Gastrocnemius medialis (tissue), 4 donors: ENCODE data around the gene KRT4. TPM values are rescaled to one million over a fixed set of nuclear protein-coding genes. Genes with fewer than 3 reads are reported as not detected.

Experiments
- ATAC-seq, 2 donors: fragments of 150-250 bp; one replicate each; pipeline ENCODE4 v1.9.1; 2016
- DNase-seq, 2 donors: peaks; one replicate each; pipeline ENCODE4 v3.0.0-alpha.2; 2019
- H3K27ac ChIP-seq, 4 donors: fragments of 200-600 bp; sonication (generic); 1 replicate in 1 of 4; 2 replicates in 3 of 4; pipeline ENCODE4 v1.5.1; 2016 to 2018; ENCODE audit warnings: mild to moderate bottlenecking in 2 of 4, moderate library complexity in 1 of 4
- H3K27me3 ChIP-seq, 3 donors: fragments of 200-600 bp; sonication (generic) in 2 of 3; 1 replicate in 1 of 3; 2 replicates in 2 of 3; pipeline versions ENCODE4 v1.5.1 to v1.6.0; 2016 to 2019; ENCODE audit warnings: mild to moderate bottlenecking in 1 of 3, moderate library complexity in 1 of 3
- H3K36me3 ChIP-seq, 2 donors: fragments of 200-600 bp; sonication (generic) in 1 of 2; one replicate each; pipeline ENCODE4 v1.5.1; 2017 to 2018
- H3K4me1 ChIP-seq, 2 donors: fragments of 200-600 bp; sonication (generic) in 1 of 2; one replicate each; pipeline ENCODE4 v1.5.1; 2016 to 2017; ENCODE audit warnings: mild to moderate bottlenecking in 2 of 2
- H3K4me3 ChIP-seq, 4 donors: fragments of 200-600 bp; sonication (generic) in 3 of 4; 1 replicate in 1 of 4; 2 replicates in 3 of 4; pipeline ENCODE4 v1.5.1; 2016 to 2019; ENCODE audit warnings: mild to moderate bottlenecking in 2 of 4
- H3K9me3 ChIP-seq, 3 donors: fragments of 200-600 bp; sonication (generic) in 2 of 3; 1 replicate in 1 of 3; 2 replicates in 2 of 3; pipeline ENCODE4 v1.5.1; 2016 to 2019
- POLR2A ChIP-seq, 2 donors: fragments of 450-650 bp; IDR thresholded peaks; one replicate each; pipeline ENCODE4 v1.6.1; 2017; ENCODE audit warnings: antibody characterized with exemption in 2 of 2, mild to moderate bottlenecking in 2 of 2, moderate library complexity in 2 of 2
- in situ Hi-C, 4 donors: fragments of 200-750 bp; cut with MboI; loops; one replicate each; pipeline versions ENCODE4 v1.15.0 to v1.8.0; 2017; ENCODE audit warnings: low sequenced_read_pairs in 4 of 4
- intact Hi-C: fragments of 100-400 bp; cut with DNase I; formaldehyde crosslinking; loops from one replicate; pipeline ENCODE4 v1.15.1; 2023; ENCODE audit warnings: low total_unique reads
- total RNA-seq, 4 donors: library from RNA; depleted of rRNA; stranded (reverse); fragments of >200 nt; gene quantifications; one replicate each; pipeline versions ENCODE4 v1.1.0 to v1.2.3, GENCODE V29; 2016
- TF ChIP-seq, protein P1 (sequence below), 5 experiments: fragments of 450-650 bp in 3 of 5; fragments of 200-600 bp in 2 of 5; sonication (generic) in 2 of 5; IDR thresholded peaks in 4 of 5; conservative IDR thresholded peaks in 1 of 5; 1 replicate in 4 of 5; 2 replicates in 1 of 5; pipeline ENCODE4 v1.5.1; 2016 to 2019; ENCODE audit warnings: antibody characterized with exemption in 5 of 5, mild to moderate bottlenecking in 3 of 5, moderate library complexity in 3 of 5

KRT4 gene
- total RNA-seq, 4 donors from 2014 or later: not detected

DNA sequence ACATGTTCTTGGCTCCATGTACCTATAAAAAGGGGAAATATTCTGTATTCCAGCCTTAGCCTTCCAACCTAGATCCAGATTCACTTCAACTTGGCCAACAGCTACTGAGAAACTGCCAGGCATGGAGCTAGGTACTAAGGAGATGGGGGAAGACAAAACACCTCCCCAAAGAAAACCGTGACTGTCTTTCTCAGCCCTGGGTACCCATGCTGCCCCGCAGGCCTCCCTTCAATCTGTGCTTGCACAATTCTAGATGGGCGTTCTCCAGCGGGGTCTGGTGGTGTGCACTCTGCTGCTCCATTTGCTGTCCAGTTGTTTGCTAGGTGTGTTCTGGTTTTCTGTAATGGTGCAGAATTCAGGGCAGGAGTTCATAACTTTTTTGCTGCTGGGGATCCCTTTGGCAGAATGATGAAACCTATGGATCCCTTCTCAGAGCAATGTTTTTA lies 817 bp upstream of the KRT4 start:
- Histone ChIP-seq H3K36me3 (no peaks in the 10 kb centered on the region), H3K4me1 (no peaks in the 10 kb centered on the region), H3K4me3 (no peak overlapping the region), H3K27ac (no peak overlapping the region), H3K9me3 (no peaks in the 10 kb centered on the region), H3K27me3 (peaks cover 0 to 18% (median 0%) of the 10 kb centered on the region in 3 donors)
- TF ChIP-seq, protein P1, sequence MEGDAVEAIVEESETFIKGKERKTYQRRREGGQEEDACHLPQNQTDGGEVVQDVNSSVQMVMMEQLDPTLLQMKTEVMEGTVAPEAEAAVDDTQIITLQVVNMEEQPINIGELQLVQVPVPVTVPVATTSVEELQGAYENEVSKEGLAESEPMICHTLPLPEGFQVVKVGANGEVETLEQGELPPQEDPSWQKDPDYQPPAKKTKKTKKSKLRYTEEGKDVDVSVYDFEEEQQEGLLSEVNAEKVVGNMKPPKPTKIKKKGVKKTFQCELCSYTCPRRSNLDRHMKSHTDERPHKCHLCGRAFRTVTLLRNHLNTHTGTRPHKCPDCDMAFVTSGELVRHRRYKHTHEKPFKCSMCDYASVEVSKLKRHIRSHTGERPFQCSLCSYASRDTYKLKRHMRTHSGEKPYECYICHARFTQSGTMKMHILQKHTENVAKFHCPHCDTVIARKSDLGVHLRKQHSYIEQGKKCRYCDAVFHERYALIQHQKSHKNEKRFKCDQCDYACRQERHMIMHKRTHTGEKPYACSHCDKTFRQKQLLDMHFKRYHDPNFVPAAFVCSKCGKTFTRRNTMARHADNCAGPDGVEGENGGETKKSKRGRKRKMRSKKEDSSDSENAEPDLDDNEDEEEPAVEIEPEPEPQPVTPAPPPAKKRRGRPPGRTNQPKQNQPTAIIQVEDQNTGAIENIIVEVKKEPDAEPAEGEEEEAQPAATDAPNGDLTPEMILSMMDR (IDR thresholded peaks at IDR 0.05 in 4 of 5, conservative IDR thresholded peaks at IDR 0.05 in 1 of 5): no peak
- no peak for TF ChIP-seq POLR2A (IDR thresholded peaks at IDR 0.05)
- no peak for DNase-seq
- intact Hi-C loops: no loop called here
- in situ Hi-C loops: no loop called here
- no peak for ATAC-seq

DNA sequence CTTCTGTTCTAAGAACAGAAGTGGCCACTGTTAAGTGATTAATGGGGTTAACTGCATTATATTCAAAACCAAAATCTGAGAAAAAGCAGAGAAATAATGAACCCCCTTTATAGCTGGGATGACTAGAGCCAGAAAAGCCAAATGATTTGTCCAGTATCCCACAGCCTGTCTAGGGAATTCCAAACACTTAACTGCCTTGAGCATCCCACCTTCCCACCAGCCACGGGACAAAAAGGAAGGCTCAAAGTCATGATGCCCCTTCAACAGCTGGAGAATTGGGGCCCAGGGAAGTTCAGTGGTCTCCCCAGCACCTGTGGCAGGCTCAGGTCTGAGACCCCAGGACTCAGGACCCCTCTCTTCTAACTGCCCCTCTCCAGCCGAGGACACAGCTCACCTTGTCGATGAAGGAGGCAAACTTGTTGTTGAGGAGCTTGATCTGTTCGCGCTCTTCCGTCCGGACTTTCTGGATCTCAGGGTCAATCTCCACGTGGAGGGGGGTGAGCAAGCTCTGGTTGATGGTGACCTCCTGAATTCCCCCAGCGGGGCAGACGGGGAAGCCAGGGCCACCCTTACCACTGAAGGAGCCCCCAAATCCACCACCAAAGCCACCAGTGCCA lies 605 bp downstream of the KRT4 start:
- no peaks in the 10 kb centered on the region for H3K9me3 ChIP-seq
- DNase-seq (no peak), ATAC-seq (no peak)
- H3K4me3 ChIP-seq: no peak overlapping the region
- peaks cover 0 to 10% (median 0%) of the 10 kb centered on the region in 3 donors for H3K27me3 ChIP-seq
- no peaks in the 10 kb centered on the region for H3K4me1 ChIP-seq
- no peaks in the 10 kb centered on the region for H3K36me3 ChIP-seq
- intact Hi-C loops: no loop called here
- no peak overlapping the region for H3K27ac ChIP-seq
- in situ Hi-C loops: no loop called here
- TF ChIP-seq, protein P1 (IDR thresholded peaks at IDR 0.05 in 4 of 5, conservative IDR thresholded peaks at IDR 0.05 in 1 of 5): no peak
- TF ChIP-seq POLR2A (IDR thresholded peaks at IDR 0.05): no peak

DNA sequence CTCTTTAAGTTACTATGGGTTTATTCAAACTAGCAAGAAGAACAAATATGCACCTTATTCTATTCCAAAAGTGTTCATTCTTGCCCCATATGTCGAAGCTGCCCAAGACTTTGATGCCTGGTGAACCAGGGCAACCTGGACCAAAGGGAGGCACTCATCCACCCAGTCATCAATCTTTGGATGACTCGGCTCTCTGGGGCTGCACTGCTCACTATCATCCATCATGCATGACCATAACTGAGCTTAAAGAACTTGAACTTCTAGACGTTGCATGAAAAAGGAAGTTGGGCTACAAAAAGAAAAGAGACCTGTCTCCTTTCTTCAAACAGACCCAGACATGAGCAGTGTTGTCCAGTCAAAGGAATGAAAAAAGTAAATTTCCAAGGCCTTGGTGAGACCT lies 1.2 kb downstream of the KRT4 start:
- Histone ChIP-seq H3K27ac (no peak overlapping the region), H3K4me3 (no peak overlapping the region), H3K9me3 (no peaks in the 10 kb centered on the region), H3K27me3 (peaks cover 0 to 6% (median 0%) of the 10 kb centered on the region in 3 donors), H3K4me1 (no peaks in the 10 kb centered on the region), H3K36me3 (no peaks in the 10 kb centered on the region)
- TF ChIP-seq, protein P1 (IDR thresholded peaks at IDR 0.05 in 4 of 5, conservative IDR thresholded peaks at IDR 0.05 in 1 of 5): no peak
- TF ChIP-seq POLR2A (IDR thresholded peaks at IDR 0.05): no peak
- no peak for ATAC-seq
- intact Hi-C loops: no loop called here
- DNase-seq: no peak
- in situ Hi-C loops: no loop called here

DNA sequence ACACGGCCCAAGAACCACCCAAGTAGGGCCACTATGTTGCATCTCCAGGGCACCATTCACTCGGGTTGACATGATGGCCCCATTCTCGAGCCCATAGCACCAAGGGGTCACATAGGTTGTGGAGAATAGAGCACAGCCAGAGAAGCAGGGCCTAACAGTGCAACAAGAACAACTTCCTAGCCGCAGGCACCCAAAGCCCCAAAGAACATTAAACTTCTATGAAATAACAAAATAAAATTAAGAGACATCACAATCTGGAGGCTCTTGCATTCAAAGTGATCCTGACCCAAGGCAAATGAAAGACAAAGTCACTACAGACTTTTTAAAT lies 1.9 kb downstream of the KRT4 start:
- DNase-seq: no peak
- no peak for TF ChIP-seq POLR2A (IDR thresholded peaks at IDR 0.05)
- TF ChIP-seq, protein P1 (IDR thresholded peaks at IDR 0.05 in 4 of 5, conservative IDR thresholded peaks at IDR 0.05 in 1 of 5): no peak
- H3K9me3 ChIP-seq: no peaks in the 10 kb centered on the region
- no peak overlapping the region for H3K27ac ChIP-seq
- no peak for ATAC-seq
- no peaks in the 10 kb centered on the region for H3K27me3 ChIP-seq
- H3K36me3 ChIP-seq: no peaks in the 10 kb centered on the region
- intact Hi-C loops: no loop called here
- in situ Hi-C loops: no loop called here
- no peak overlapping the region for H3K4me3 ChIP-seq
- no peaks in the 10 kb centered on the region for H3K4me1 ChIP-seq
